Hepatocyte (in vitro differentiated cells): Measurements from ENCODE around the gene B3GAT3. TPM values are rescaled to one million over a fixed set of nuclear protein-coding genes. Genes with fewer than 3 reads are reported as not detected.
A peak's percentile ranks its signal among the peaks of the same experiment; 100 is the strongest.
"Not testable (repeated sequence)": the region's sequence is repeated elsewhere in the genome, so short reads cannot be mapped to it uniquely, and the experiment has no call there.

Experiments used
- DNase-seq: peaks from one replicate; pipeline ENCODE4 v3.0.0-alpha.2; 2016; ENCODE audit warnings: low spot score
- H2AFZ ChIP-seq: fragments of 200-600 bp; sonication (generic); 2 replicates; pipeline ENCODE4 v1.6.0; 2016; ENCODE audit warnings: antibody characterized with exemption, mild to moderate bottlenecking
- H3K27ac ChIP-seq: fragments of 200-600 bp; sonication (generic); 2 replicates; pipeline ENCODE4 v1.5.1; 2016; ENCODE audit warnings: mild to moderate bottlenecking
- H3K27me3 ChIP-seq: fragments of 200-600 bp; sonication (generic); 2 replicates; pipeline ENCODE4 v1.6.1; 2016
- H3K36me3 ChIP-seq: fragments of 200-600 bp; sonication (generic); replicated peaks from 2 replicates; pipeline ENCODE4 v1.5.1; 2016; ENCODE audit warnings: low read depth; ENCODE audit not compliant: insufficient read depth
- H3K4me1 ChIP-seq: fragments of 200-600 bp; sonication (generic); 2 replicates; pipeline ENCODE4 v1.5.1; 2016; ENCODE audit warnings: mild to moderate bottlenecking, moderate library complexity; ENCODE audit not compliant: insufficient read depth
- H3K4me2 ChIP-seq: fragments of 200-600 bp; sonication (generic); 2 replicates; pipeline ENCODE4 v1.6.0; 2016
- H3K4me3 ChIP-seq: fragments of 200-600 bp; sonication (generic); 2 replicates; pipeline ENCODE4 v1.5.1; 2016; ENCODE audit warnings: mild to moderate bottlenecking
- H3K79me2 ChIP-seq: fragments of 200-600 bp; sonication (generic); 2 replicates; pipeline ENCODE4 v1.6.0; 2017; ENCODE audit warnings: mild to moderate bottlenecking
- H3K9me2 ChIP-seq: fragments of 200-600 bp; sonication (generic); replicated peaks from 2 replicates; pipeline ENCODE4 v1.6.0; 2017; ENCODE audit warnings: mild to moderate bottlenecking; ENCODE audit not compliant: insufficient read depth
- H3K9me3 ChIP-seq: fragments of 200-600 bp; sonication (generic); 2 replicates; pipeline ENCODE4 v1.5.1; 2016; ENCODE audit warnings: low read depth, mild to moderate bottlenecking
- H4K20me1 ChIP-seq: fragments of 200-600 bp; sonication (generic); 2 replicates; pipeline ENCODE4 v1.6.0; 2016; ENCODE audit warnings: mild to moderate bottlenecking; ENCODE audit not compliant: insufficient read depth, poor library complexity, severe bottlenecking
- EZH2 ChIP-seq: fragments of 200-600 bp; sonication (generic); IDR thresholded peaks from 2 replicates; pipeline ENCODE4 v1.6.1; 2016; ENCODE audit warnings: antibody characterized with exemption, mild to moderate bottlenecking, borderline replicate concordance
- EZH2phosphoT487 ChIP-seq: fragments of 200-600 bp; sonication (generic); IDR thresholded peaks from one replicate; pipeline ENCODE4 v1.6.1; 2018; ENCODE audit warnings: antibody characterized with exemption, mild to moderate bottlenecking, low read depth, moderate library complexity; ENCODE audit not compliant: unreplicated experiment, severe bottlenecking
- WGBS: methylation state at CpG from one replicate; pipeline ENCODE4 v1.1.6; 2016; ENCODE audit warnings: low lambda C conversion rate; ENCODE audit errors: missing lambda C conversion rate; 5-methylcytosine and 5-hydroxymethylcytosine counted together
- polyA plus RNA-seq: library from polyadenylated mRNA; unstranded; fragments of >200 nt; fragmentation: Nextera tagmentation; extraction: Ambion mirVana; gene quantifications from 2 replicates; pipeline ENCODE4 v1.2.1, GENCODE V29; 2016
- total RNA-seq: library from RNA; depleted of rRNA; stranded (reverse); fragments of >200 nt; gene quantifications from 2 replicates; pipeline ENCODE4 v1.2.3, GENCODE V29; 2014
- TF ChIP-seq, protein P1 (sequence below): fragments of 200-600 bp; sonication (generic); IDR thresholded peaks from 2 replicates; pipeline ENCODE4 v1.5.1; 2016; ENCODE audit warnings: antibody characterized with exemption, mild to moderate bottlenecking; ENCODE audit not compliant: poor library complexity

The B3GAT3 gene
- total and polyA plus RNA-seq, 2 experiments from 2014 or later, result 32.3 to 61.4 TPM

DNA sequence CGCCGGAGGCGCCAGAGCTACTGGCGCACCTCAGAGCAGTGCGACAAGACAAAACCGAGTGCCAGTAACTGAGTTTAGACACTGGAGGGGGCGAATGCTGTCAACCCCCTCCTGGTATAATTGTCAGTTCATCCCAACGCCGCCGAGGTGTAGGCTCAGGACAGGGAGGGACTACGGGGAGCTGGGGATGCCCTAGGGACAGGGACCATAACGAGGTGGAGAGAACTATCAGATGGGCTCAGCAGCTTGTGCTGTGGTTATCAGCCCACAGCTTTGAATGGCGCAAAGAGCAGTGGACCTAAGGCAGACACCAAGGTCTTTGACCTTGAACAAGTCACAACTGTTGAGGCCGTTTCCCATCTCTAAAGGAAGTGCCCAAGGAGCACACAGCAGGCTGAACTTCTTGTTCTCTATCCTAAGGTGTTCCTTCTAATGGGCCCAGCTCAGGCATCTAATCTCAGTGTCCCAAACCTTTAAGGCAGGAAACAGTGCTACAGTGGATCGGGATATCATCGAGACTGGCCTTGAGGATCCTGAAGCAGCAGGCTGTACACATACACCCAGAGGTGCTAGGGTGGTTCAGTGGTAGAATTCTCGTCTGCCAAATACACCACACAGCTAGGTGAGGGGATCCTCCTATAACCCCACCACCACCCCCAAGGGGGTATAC is 29.5 kb downstream of the B3GAT3 start:
- Histone ChIP-seq H2AFZ (peak overlapping the region; percentile 41), H3K4me3 (peak overlapping the region; percentile 22), H3K27ac (peak overlapping the region; percentile 85), H4K20me1 (no peaks in the 10 kb centered on the region), H3K79me2 (peaks cover 20% of the 10 kb centered on the region), H3K9me2 (no peaks in the 10 kb centered on the region), H3K27me3 (no peaks in the 10 kb centered on the region), H3K4me2 (peak overlapping the region; percentile 85), H3K4me1 (peaks cover 7% of the 10 kb centered on the region), H3K9me3 (no peaks in the 10 kb centered on the region), H3K36me3 (no peaks in the 10 kb centered on the region)
- WGBS, result 23% methylated on average over 17 of the region's 17 CpGs
- DNase-seq, result no peak
- TF ChIP-seq EZH2 (no peak), EZH2phosphoT487 (no peak)
- TF ChIP-seq, protein P1, sequence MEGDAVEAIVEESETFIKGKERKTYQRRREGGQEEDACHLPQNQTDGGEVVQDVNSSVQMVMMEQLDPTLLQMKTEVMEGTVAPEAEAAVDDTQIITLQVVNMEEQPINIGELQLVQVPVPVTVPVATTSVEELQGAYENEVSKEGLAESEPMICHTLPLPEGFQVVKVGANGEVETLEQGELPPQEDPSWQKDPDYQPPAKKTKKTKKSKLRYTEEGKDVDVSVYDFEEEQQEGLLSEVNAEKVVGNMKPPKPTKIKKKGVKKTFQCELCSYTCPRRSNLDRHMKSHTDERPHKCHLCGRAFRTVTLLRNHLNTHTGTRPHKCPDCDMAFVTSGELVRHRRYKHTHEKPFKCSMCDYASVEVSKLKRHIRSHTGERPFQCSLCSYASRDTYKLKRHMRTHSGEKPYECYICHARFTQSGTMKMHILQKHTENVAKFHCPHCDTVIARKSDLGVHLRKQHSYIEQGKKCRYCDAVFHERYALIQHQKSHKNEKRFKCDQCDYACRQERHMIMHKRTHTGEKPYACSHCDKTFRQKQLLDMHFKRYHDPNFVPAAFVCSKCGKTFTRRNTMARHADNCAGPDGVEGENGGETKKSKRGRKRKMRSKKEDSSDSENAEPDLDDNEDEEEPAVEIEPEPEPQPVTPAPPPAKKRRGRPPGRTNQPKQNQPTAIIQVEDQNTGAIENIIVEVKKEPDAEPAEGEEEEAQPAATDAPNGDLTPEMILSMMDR, result no peak

DNA sequence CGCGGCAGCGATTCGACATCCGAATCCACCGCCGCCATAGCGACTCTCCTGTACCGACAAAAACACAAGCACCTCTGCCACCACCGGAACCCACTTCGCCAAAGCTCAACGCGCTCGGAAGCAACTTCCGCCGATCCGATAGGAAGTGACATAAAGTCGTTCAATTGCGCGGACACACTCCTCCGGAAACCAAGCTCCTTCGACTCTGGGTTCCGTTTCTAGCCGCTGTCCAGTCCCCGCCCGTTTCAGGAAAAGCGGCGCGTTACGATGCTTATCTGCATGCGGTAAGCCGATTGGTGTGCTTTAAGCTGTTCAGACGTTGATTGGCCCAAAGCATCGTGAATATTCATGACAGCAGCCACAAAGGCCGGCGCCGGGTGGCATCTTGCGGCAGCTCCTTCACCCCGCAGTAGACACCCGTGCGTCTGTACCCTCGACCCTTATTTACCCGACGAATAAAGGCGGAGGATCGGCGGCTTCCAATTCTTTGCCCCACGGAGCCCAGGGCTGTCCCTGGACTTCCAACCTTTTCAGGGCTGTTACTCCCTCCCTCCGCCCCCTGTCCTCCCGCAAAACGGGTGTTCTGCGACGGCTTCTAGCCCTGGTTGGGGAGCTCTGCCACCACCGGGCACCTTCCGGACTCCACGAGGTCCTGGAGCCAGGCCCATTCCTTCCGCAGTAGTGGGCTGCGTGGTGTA is 30.2 kb downstream of the B3GAT3 start, which contains the start of gene TUT1:
Gene TUT1, minus strand, starts transcription at position 76 of the 698 bp plus-strand sequence. Its CDS starts 38 bp downstream, at position 38.
- Histone ChIP-seq H2AFZ (peak within 1 kb of the TSS; percentile 55), H3K9me2 (no peaks in the 10 kb centered on the region)

DNA sequence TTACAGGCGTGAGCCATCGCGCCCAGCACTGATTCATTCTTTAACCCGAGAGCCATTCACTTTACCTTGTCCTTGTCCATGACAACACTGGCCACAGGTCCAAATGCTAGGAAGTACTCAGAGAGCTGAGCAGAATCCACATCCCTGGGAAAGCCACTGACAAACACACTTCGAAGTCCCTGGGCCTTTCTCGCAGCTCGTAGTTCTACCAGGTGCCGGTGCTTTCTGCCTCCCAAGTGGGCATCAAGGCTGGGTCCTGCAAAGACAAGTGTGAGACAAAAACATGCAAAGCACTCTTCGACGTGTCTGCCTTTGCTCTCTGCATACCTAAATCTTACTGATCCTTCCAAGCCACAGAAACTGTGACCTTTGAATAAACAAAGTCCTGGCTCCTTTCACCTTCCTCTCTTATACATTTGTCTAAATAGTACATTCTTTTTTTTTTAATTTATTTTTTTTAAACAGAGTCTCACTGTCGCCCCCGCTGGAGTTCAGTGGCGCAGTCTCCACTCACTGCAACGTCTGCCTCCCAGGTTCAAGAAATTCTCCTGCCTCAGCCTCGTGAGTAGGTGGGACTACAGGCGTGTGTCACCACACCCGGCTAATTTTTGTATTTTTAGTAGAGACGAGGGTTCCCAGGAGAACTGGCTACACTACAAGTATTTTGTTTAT is 32.7 kb downstream of the B3GAT3 start:
- TF ChIP-seq, protein P1, result peak; percentile 29
- TF ChIP-seq EZH2phosphoT487, result no peak
- no peak for TF ChIP-seq EZH2
- DNase-seq, result no peak
- Histone ChIP-seq H3K79me2 (peaks cover 40% of the 10 kb centered on the region), H3K27ac (no peak overlapping the region), H3K4me1 (peaks cover 7% of the 10 kb centered on the region), H3K4me2 (no peak overlapping the region), H3K27me3 (no peaks in the 10 kb centered on the region), H4K20me1 (no peaks in the 10 kb centered on the region), H3K9me3 (no peaks in the 10 kb centered on the region), H3K9me2 (no peaks in the 10 kb centered on the region), H2AFZ (no peak overlapping the region), H3K36me3 (no peaks in the 10 kb centered on the region), H3K4me3 (no peak overlapping the region)
- 69% methylated on average over 18 of the region's 18 CpGs for WGBS

More for the DNA sequence above, 30.2 kb downstream of the B3GAT3 start, which contains the start of gene TUT1:
- Histone ChIP-seq H4K20me1 (no peaks in the 10 kb centered on the region), H3K27ac (peak within 1 kb of the TSS; percentile 88), H3K4me2 (peak within 1 kb of the TSS; percentile 85), H3K4me3 (peak within 1 kb of the TSS; percentile 65), H3K4me1 (peaks cover 7% of the 10 kb centered on the region), H3K79me2 (peaks cover 19% of the 10 kb centered on the region), H3K36me3 (no peaks in the 10 kb centered on the region), H3K9me3 (no peaks in the 10 kb centered on the region), H3K27me3 (no peaks in the 10 kb centered on the region)
- TF ChIP-seq, protein P1, result peak; percentile 18
- TF ChIP-seq EZH2 (no peak), EZH2phosphoT487 (no peak)
- DNase-seq, result peak; percentile 98
- WGBS, result under 1% methylated on average over 58 of the region's 58 CpGs

DNA sequence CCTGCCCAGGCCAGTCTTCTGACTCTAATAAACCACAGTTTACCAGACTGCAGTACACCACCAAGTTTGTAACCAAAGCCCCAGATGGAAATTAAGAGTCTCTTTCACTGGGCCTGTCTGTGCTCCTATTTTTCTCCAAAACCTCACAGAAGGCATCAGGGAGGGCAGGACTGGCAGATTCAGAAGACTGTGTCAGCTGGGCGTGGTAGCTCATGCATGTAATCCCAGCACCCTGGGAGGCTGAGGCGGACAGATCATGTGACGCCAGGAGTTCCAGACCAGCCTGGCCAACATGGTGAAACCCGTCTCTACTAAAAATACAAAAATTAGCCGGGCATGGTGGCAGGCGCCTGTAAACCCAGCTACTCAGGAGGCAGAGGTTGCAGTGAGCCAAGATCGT is 36.4 kb downstream of the B3GAT3 start:
- not testable (repeated sequence) for H3K27me3 ChIP-seq, H2AFZ ChIP-seq, H3K4me1 ChIP-seq, H3K4me3 ChIP-seq, H3K27ac ChIP-seq, H4K20me1 ChIP-seq, H3K9me3 ChIP-seq, H3K36me3 ChIP-seq, H3K4me2 ChIP-seq, DNase-seq, H3K9me2 ChIP-seq
- WGBS, result 97% methylated on average over 7 of the region's 7 CpGs
- peaks cover 36% of the 10 kb centered on the region for H3K79me2 ChIP-seq

DNA sequence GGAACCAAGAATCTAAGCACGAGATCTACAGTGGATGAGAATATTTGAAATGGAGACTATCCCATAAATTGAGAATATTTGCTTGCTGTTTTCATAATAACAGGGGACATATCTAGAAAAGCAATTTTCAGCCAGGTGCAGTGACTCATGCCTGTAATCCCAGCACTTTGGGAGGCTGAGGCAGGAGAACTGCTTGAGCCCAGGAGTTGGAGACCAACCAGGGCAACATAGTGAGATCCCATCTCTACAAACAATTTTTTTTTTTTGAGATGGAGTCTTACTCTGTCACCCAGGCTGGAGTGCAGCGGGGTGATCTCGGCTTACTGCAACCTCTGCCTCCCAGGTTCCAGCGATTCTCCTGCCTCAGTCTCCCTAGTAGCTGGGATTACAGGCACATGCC is 40.1 kb downstream of the B3GAT3 start:
- not testable (repeated sequence) for H3K27me3 ChIP-seq, H3K4me2 ChIP-seq, H3K36me3 ChIP-seq, DNase-seq, H3K27ac ChIP-seq, H2AFZ ChIP-seq, H4K20me1 ChIP-seq, H3K9me2 ChIP-seq, H3K4me1 ChIP-seq, H3K4me3 ChIP-seq, H3K9me3 ChIP-seq
- 95% methylated on average over 4 of the region's 4 CpGs for WGBS
- peaks cover 21% of the 10 kb centered on the region for H3K79me2 ChIP-seq
